GM19452 (cell line): ENCODE measurements around the gene CD3D.
A peak's percentile ranks its signal among the peaks of the same experiment; 100 is the strongest.

Experiments used
- ATAC-seq: cut with Tn5 transposase; IDR thresholded peaks from one replicate; pipeline ENCODE4 v1.9.1; 2021; ENCODE audit not compliant: unreplicated experiment

The CD3D gene

DNA sequence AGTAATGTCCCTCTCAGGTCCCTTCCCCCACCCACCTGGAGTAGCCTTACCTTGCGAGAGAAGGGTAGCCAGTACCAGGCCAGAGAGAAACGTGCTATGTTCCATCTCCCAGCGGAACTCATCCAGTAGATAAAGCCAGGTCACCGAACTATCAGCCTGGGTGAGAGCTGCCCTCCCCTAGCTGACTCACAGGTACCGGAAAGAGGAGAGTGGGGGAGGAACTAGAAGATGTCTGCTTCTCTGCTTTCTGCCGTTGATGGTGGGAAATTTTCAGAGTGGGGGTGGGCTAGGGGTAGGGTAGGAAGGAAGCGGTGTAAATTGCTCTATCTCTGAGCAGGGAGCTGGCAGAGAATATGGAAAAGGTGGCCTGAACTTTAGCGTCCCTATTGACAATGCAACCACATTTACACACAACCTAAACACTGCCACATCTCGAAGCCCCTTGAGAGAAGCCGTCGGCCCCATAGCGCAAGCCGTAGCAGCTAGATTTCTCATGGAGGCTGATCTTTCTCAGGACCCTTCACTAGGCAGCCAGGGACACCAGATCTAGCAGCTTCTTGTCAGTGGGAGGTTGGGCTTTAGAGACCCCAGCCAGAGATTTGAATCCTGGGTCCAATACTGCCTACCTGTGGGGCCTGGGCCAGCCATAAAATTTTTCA lies at the start of gene CD3D:
Gene CD3D, minus strand, starts transcription at position 203 of the 659 bp plus-strand sequence. Its CDS starts 98 bp downstream, at position 105.
- ATAC-seq: no peak

DNA sequence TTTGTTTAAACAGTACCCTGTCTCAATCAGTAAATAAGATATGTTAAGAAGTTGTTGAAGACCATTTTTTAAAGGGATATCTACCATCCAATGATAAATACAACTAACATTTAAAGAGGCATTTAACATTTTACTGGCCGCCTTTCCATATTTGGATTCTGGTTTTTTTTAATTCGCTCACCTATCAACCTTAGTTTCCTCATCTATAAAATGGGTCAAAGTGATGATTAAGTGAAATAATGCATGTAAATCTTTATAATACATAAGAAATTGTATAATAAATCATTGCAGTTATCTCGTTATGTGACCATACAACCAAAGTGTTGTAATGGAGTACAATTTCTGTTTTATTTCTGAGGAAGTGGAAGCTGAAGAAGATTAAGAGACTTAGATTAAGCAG lies 41.2 kb upstream of the CD3D start:
- no peak for ATAC-seq

DNA sequence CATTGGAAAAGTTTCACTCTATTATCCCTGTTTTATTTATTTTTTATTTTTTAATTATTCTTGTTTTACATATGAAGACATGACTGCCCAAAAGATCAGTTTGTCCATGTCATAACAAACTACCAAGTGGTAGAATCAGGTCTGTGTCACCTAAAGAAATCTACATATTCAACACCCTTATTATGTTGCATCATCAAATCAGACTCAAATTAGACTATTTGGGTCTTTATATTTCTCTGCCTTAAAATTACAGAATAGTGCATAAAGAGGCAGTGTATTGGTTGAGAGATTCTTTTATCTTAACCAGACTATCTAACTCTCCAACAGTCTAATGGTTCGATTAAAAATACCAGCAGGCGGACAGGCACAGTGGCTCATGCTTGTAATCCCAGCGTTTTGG lies 40.4 kb upstream of the CD3D start:
- ATAC-seq: no peak

DNA sequence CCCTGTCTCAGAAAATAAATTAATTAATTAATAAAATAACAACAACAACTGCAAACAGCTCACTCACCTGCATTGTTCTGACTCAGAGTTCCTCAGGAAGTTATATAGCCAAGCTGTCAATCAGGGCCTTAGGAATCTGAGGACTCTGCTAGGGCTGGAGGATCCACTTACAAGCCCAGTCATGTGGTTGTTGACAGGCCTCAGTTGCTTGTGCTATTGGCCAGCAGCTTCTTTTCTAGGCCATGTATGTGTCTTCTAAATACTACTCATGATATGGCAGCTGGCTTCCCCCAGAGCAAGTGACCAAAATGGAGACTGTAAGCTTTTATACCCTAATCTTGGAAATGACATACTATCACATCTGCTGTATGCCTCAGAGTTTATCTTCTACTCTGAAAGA lies 38.1 kb upstream of the CD3D start:
- no peak for ATAC-seq

DNA sequence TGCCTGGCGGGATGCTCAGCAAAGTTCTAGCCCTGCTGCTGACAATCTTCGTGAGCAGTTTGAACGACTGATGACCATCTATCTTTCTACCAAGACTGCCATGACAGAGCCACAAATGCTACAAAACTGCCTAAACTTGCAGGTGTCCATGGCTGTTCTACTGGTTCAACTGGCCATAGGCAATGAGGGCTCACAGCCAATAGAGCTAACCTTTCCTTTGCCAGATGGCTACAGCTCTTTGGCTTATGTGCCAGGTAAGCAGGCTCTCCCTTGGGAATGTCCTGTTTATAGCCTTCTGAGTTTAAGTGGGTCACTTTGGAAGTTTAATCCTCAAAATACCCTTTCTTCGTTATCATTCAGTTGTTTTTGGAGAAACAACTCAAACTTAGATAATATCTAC lies 37.0 kb upstream of the CD3D start:
- ATAC-seq: no peak

DNA sequence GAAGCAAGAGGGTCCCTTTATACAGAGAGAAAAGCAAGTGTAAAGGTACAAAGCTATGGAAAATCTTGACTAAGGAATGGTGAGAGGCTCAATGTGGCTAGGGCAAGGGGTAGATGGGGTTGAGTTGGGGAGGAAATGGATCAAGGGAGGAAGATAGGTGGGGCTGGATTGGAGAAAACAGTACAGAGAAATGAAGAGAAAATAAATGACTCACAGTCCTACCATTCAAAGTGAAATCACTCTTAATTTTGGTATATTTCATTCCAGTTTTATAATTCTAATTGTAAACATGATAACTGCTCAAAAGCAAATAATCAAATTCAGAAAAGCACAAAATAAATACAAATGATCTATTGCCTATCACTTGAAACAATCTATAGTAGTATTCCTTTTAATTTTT lies 33.5 kb upstream of the CD3D start:
- ATAC-seq: no peak

DNA sequence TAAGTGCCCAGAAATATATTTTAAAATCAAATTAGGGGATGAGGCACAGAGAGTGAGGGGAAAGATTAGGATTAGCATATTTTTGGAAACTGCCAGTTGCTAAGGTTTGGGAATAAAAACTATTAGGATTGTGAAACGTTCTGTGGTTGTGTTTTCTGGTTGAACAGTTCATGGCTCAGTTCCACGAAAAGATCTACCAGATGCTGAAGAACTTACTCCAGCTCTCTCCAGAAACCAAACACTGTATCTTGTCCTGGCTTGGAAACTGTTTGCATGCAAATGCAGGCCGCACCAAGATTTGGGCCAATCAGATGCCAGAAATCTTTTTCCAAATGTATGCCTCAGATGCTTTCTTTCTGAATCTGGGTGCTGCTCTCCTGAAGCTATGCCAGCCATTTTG lies 32.2 kb upstream of the CD3D start:
- ATAC-seq: no peak

DNA sequence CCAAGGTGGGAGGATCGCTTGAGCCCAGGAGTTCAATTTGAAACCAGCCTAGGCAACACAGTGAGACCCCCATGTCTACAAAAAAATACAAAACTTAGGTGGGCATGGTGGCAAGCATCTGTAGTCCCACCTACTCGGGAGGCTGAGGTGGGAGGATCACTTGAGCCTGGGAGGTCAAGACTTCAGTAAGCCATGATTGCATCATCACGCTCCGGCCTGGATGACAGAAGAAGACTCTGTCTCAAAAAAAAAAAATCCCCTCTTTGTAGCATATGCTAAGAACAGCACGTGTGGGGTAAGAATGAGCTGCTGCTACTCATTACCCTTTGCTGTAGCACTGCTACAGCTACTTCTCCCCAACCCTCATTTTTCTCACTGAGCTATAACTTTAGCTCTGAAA lies 31.4 kb upstream of the CD3D start:
- no peak for ATAC-seq

DNA sequence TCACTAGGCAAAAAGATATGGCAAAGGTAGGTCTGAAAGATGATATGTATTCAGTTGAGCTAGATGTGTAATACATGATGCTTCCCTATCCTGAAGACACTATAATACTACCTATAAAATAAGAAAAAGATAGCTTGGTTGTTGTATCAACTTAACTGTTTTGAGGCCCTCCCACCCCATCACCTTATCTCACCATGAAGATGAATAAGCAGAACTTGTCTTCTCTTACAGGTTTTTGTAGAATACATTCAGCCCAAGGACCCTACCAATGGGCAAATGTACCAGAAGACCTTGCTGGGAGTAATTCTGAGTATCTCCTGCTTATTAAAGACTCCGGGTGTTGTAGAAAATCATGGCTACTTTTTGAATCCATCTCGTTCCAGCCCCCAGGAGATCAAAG lies 30.8 kb upstream of the CD3D start:
- ATAC-seq: no peak

DNA sequence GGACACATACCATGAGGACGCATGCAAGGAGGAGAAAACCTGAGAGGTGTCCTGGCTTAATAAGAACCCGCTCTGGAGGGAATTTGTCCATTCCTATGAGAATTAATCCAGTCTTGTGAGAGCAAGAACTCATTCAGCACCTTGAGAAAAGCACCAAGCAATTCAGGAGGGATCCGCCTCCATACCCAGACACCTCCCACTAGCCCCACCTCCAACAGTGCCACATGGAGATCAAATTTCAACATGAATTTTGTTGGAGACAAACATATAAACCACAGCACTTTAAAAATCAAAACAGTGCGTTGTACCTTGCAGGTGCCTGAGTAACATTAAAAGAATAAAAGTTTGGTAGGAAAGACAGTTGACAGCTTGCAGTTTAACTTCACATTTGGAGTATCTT lies 28.3 kb upstream of the CD3D start:
- ATAC-seq: no peak

DNA sequence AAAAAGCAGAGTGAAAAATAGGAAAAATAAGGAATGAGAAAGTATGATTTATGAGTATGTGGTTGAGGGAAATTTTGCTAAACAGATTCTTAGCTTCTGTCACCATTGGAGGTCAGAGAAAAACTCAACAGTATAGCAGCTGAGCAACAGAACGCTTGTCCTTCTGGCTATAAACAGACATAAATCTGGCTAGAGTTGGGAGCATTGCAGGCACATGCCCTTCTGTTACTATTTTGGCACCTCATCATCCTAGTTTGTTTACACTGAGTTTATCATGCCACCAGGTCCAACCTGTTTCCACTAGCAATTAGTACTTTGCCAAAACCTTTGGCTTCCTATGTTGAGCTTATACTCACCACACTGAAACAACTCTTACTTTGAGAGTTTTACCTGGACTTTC lies 23.8 kb upstream of the CD3D start:
- no peak for ATAC-seq

DNA sequence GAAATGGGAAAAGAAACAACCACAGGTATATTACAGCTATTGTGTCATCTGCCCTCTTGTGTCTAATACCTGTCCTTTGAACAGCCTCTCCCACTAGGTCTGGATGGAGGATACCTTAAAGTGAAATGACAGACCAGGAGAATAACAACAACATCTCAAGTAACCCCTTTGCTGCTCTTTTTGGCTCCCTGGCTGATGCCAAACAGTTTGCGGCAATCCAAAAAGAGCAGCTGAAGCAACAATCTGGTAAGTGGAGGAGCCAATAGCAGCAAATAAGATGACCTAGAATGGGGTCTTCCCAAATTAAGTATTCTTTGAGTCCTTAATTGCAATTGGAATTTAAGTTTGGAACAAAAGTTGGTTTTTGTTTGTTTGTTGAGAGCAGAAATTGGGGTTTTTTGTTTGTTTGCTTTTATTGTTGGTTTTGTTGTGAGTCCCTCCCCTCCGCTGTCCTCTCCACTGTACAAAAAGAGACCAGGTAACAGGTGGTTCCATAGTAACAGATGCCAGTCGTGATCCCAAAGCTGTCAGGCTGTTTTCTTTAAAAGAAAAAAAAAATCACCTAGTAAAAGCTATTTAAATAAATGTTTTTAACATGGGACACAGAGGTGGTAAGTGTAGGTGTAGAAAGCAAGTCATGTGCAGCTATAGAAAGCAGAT lies 22.6 kb upstream of the CD3D start:
- ATAC-seq: no peak

DNA sequence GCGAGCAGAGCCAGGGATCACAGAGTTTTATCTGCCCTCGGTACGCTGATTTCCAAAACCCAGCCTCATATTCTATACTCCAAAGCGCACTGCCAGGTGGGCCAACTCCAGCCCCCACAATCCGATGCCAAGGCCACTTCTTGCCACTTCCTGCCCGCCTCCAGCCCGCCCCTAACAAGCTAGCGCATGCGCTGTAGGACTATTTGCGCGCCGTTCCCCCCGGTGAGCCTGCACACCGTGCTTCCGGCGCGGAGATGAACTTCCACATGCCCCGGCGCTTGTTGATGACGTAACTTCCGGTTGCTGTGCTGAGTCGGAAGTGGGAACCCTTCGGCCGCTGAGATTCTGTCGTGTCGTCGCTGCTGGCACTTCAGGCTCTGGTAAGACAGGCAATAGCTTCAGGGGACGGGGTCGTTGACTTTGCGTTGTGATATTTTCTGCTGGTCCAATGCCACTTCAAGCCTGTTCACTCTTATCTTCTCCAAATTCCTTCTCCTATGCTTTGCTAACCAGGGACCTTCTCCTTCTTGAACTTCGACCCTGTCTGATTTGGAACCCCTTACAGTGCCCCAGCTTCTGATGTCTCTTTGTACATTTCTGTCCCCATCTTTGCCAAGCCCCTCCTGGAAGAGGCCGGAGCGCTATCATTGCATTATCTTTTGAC lies 16.9 kb upstream of the CD3D start, which contains the start of gene UBE4A:
Gene UBE4A, plus strand, starts transcription at position 306 of the 664 bp plus-strand sequence. CDS start 5,481 bp downstream, outside the sequence.
- ATAC-seq: peak; percentile 77

DNA sequence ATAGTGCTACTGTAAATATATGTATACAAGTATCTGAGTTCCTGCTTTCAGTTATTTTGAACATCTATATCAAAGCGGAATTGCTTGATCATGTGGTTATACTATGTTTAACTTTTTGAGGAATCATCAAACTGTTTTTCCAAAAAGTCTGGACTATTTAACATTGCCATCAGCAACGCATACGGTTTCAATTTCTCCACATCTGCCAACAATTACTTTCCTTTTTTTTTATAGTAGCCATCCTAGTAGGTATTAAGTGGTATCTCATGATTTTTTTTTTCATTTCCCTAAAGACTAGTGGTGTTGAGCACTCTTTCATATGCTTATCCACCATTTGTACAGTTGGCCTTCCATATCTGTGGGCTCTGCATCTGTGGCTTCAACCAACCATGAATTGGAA lies 15.6 kb upstream of the CD3D start:
- no peak for ATAC-seq

DNA sequence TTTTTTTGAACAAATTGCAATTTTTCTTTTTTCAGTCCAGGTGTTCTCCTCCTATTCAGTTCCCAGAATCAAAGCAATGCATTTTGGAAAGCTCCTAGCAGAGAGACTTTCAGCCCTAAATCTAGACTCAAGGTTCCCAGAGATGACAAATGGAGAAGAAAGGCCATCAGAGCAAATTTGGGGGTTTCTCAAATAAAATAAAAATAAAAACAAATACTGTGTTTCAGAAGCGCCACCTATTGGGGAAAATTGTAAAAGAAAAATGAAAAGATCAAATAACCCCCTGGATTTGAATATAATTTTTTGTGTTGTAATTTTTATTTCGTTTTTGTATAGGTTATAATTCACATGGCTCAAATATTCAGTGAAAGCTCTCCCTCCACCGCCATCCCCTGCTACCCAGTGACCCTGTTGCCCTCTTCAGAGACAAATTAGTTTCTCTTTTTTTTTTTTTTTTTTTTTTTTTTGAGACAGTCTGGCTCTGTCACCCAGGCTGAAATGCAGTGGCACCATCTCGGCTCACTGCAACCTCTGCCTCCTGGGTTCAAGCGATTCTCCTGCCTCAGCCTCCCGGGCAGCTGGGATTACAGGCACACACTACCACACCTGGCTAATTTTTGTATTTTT lies 10.7 kb upstream of the CD3D start:
- ATAC-seq: no peak

DNA sequence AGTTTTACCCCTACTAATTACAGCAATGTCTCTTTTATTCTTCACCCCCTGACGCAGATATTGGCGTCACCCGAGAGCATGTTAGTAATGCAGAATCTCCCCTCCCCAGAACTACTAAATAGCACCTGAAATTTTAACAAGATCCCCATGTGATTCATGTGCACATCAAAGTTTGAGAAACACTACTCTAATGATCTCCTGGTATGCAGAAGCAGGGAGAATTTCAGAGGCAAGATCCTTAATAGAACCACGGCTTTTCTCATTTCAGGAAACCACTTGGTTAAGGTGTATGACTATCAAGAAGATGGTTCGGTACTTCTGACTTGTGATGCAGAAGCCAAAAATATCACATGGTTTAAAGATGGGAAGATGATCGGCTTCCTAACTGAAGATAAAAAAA lies 7.0 kb upstream of the CD3D start:
- no peak for ATAC-seq

DNA sequence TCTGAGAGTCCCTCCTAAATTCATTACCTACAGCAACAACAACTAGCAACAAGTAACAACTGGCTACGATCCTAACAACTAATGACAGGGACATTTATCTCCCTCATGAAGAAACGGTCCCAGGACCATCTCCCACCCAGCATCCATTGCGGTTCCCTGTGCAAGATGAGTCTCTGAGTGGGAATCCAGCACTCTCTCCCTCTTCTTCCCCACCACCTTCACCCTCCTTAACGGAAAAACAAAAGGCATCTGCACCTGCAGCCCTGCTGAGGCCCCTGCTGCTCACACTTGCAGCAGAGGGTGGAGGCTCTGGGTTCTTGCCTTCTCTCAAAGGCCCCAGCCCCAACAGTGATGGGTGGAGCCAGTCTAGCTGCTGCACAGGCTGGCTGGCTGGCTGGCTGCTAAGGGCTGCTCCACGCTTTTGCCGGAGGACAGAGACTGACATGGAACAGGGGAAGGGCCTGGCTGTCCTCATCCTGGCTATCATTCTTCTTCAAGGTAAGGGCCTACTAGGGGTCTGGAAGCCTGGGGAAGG lies 1.5 kb upstream of the CD3D start, which contains the start of gene CD3G:
Gene CD3G, plus strand, starts transcription at position 364 of the 535 bp plus-strand sequence. Its CDS starts 80 bp downstream, at position 444.
- ATAC-seq: no peak

DNA sequence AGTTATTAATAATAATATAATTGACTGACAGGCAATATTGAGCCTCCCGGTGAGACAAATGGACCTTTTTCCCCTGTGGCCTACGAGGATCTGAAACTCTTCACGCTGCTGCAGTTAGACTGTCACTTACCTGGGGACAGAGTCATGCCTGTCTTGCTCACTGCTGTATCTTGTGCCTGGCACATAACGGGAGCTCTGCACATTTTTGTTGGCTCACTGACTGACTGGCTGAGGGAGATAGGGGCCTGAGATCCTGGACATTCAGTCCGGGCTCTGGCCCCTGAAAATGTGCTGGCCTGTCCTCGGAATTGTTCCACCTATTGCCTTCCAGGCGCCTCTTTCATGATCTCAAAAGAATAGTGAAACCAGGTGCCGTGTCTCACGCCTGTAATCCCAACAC lies 743 bp upstream of the CD3D start:
- no peak for ATAC-seq

DNA sequence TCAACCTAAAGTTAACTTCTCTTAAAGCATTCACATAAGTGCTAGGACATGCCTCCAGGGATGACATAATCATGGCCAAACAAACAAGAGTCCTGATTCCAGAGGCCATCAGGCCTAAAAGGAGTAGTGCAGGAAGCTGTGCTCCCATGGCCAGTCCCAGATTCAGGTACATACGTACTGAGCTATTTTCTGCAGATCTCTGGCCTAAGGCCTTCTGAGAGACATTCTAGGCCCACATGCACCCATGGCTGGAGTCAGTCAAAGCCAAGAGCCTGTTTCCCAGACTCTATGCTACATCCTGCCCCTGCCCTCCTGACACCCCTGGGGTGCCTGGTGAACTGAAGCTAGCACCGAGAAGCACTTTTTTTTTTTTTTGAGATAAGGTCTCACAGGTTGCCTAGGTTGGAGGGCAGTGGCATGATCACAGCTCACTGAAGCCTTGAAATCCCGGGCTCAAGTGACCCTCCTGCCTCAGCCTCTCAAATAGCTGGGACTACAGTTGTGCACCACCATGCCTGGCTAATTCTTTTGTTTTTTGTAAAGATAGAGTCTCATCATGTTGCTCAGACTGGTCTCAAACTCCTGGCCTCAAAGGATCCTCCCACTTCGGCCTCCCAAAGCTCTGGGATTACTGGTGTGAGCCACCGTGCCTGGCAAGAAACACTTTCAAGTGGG lies 553 bp downstream of the CD3D start:
- ATAC-seq: no peak

DNA sequence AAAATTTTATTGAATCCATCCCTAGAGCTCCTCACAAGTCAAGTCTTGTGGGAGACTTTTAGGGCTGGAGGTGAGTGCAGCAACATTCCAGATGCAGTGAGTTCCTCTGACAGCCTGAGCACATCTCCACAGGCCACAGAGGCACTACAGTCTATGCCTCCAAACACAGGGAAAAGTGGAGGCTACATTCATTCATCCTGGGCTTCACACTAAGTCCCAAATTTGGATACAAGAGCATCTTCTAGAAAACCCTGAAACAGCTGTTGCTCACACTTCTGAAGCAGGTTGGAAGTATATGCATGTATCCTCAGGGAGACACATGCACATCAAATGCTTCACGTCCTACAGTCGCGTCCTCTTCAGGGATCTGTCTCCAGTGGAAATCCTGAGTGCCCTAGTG lies 1.2 kb downstream of the CD3D start:
- no peak for ATAC-seq

DNA sequence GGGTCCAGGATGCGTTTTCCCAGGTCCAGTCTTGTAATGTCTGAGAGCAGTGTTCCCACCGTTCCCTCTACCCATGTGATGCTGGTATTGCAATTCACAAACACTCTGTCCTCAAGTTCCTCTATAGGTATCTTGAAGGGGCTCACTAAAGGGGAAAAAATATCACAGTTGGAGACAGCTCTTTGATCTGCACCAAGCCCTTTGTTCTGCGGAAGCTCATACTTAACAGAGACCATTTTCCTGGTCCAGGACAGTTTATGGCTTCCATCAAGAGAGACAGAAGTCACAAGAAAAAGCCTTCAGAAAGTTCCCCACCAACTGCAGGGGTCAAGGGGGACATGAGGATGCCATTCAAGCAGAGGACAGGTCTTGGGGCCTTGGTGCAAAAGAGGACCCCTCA lies 2.1 kb downstream of the CD3D start:
- no peak for ATAC-seq
